Measurements from ENCODE around the gene CHD1L. TPM values are rescaled to one million over a fixed set of nuclear protein-coding genes. Genes with fewer than 3 reads are reported as not detected.

Gene CHD1L
- total and polyA plus RNA-seq, 2 donors from 2014 or later: 15.2 to 27.7 TPM

DNA sequence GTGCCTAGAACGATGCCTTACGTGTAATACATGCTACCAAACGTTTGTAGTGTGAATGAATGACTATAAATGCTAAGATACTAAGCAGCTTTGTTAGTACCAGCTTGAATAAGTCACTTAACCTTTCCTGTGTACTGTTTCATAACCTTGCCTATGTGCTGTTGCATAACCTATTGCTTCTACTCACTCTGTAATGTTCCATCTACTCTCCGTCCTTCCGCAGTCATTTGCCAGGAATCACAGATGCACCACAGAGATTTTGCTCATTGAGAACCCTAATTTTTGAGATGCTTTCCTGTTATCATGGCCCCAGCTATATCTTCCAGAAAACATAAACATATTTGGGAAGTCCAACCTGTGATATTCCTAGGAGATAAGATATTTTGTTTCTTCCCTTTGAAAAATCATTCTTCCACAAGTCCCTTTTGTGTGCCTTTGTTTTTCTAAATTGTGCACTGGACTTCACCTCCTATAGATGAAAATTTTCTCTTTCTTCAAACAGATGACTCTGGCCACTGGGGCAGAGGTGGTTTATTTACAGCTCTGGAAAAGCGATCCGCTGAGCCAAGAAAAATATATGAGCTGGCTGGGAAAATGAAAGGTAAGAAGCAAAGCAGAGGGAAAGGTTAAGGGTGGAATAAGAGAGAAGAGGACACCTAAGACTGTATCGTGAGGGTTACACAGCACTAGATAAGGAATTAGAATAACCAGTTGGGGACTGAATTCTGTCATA is 44.8 kb downstream of the CHD1L start:
- peaks cover 15 to 56% (median 26%) of the 10 kb centered on the region in 3 donors for H3K36me3 ChIP-seq (ENCODE audit: control insufficient read depth in 2 of 3, insufficient read depth in 3 of 3, low read length in 3 of 3)
- TF ChIP-seq, protein P1, sequence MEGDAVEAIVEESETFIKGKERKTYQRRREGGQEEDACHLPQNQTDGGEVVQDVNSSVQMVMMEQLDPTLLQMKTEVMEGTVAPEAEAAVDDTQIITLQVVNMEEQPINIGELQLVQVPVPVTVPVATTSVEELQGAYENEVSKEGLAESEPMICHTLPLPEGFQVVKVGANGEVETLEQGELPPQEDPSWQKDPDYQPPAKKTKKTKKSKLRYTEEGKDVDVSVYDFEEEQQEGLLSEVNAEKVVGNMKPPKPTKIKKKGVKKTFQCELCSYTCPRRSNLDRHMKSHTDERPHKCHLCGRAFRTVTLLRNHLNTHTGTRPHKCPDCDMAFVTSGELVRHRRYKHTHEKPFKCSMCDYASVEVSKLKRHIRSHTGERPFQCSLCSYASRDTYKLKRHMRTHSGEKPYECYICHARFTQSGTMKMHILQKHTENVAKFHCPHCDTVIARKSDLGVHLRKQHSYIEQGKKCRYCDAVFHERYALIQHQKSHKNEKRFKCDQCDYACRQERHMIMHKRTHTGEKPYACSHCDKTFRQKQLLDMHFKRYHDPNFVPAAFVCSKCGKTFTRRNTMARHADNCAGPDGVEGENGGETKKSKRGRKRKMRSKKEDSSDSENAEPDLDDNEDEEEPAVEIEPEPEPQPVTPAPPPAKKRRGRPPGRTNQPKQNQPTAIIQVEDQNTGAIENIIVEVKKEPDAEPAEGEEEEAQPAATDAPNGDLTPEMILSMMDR (IDR thresholded peaks at IDR 0.05; ENCODE audit: borderline replicate concordance, extremely low read depth, insufficient read depth): no peak
- FAIRE-seq: no peak

DNA sequence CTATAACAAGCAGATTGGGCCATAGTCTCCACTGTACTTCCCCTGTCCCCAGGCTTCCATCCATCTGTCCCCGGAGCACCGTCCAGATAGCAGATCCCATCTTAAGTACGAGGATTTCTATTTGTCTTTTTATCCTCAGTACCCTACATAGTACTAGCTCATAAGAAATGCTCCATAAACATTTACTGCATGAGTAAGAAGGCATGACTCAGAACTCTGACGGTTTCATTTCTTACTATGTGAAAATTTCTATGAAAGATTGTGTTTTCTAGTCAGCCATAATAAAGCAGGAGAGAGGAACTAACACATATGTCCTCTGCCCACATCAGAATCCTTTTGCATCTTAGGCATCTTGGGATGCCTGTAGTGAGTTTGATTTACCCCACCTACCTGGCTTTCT is 49.5 kb downstream of the CHD1L start:
- Histone ChIP-seq H3K27me3 (ENCODE audit: control insufficient read depth, insufficient read depth, low read length) (no peaks in the 10 kb centered on the region), H3K9ac (ENCODE audit: low read length in 3 of 3) (no peak overlapping the region), H3K36me3 (ENCODE audit: control insufficient read depth in 2 of 3, insufficient read depth in 3 of 3, low read length in 3 of 3) (peaks cover 16 to 40% (median 39%) of the 10 kb centered on the region in 3 donors), H3K4me3 (ENCODE audit: low read length in 3 of 3) (no peak overlapping the region), H3K9me3 (ENCODE audit: control insufficient read depth in 2 of 3, insufficient read depth in 1 of 3, low read length in 3 of 3) (no peaks in the 10 kb centered on the region), H3K4me1 (ENCODE audit: control insufficient read depth in 2 of 3, insufficient read depth in 2 of 3, low read depth in 1 of 3, low read length in 3 of 3) (no peaks in the 10 kb centered on the region), H3K27ac (ENCODE audit: low read depth in 2 of 2, low read length in 2 of 2) (no peak overlapping the region)
- FAIRE-seq (no peak), DNase-seq (no peak)
- TF ChIP-seq, protein P1 (IDR thresholded peaks at IDR 0.05; ENCODE audit: borderline replicate concordance, extremely low read depth, insufficient read depth): no peak
- intact Hi-C loops (cut with DNase I): no loop called here

More for the DNA sequence above, 44.8 kb downstream of the CHD1L start:
- no peak overlapping the region for H3K27ac ChIP-seq (ENCODE audit: low read depth in 2 of 2, low read length in 2 of 2)
- intact Hi-C loops (cut with DNase I): no loop called here
- DNase-seq: no peak
- no peaks in the 10 kb centered on the region for H3K9me3 ChIP-seq (ENCODE audit: control insufficient read depth in 2 of 3, insufficient read depth in 1 of 3, low read length in 3 of 3)
- no peak overlapping the region for H3K4me3 ChIP-seq (ENCODE audit: low read length in 3 of 3)
- H3K4me1 ChIP-seq (ENCODE audit: control insufficient read depth in 2 of 3, insufficient read depth in 2 of 3, low read depth in 1 of 3, low read length in 3 of 3): no peaks in the 10 kb centered on the region
- no peaks in the 10 kb centered on the region for H3K27me3 ChIP-seq (ENCODE audit: control insufficient read depth, insufficient read depth, low read length)
- no peak overlapping the region for H3K9ac ChIP-seq (ENCODE audit: low read length in 3 of 3)

DNA sequence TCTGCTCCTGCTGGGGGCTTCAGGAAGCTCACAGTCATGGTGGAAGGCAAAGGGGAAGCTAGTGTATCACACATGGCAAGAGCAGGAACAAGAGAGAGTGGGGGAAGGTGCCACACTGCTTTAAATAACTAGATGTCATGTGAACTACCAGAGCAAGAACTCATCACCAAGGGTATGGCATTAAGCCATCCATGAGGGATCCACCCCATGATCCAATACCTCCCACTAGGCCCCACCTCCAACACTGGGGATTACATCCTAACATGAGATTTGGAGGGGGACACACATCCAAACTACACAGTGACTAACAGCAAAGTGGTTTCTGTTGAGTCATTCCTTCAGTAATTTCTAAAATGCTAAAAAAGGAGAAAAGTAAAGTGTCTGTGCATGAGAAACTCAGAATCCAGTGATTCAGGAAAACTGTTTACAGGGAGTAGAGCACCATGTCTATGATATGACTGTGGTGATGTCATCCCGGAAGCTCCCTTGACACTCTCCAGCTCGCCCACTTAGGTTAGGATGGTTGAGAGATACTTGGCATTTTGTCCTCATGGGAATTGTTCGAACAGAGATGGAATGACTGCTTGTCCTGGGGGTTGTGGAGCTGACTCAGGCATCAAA is 50.3 kb downstream of the CHD1L start:
- Histone ChIP-seq H3K4me1 (ENCODE audit: control insufficient read depth in 2 of 3, insufficient read depth in 2 of 3, low read depth in 1 of 3, low read length in 3 of 3) (no peaks in the 10 kb centered on the region), H3K4me3 (ENCODE audit: low read length in 3 of 3) (no peak overlapping the region), H3K9ac (ENCODE audit: low read length in 3 of 3) (no peak overlapping the region), H3K36me3 (ENCODE audit: control insufficient read depth in 2 of 3, insufficient read depth in 3 of 3, low read length in 3 of 3) (peaks cover 14 to 40% (median 31%) of the 10 kb centered on the region in 3 donors), H3K27ac (ENCODE audit: low read depth in 2 of 2, low read length in 2 of 2) (no peak overlapping the region), H3K9me3 (ENCODE audit: control insufficient read depth in 2 of 3, insufficient read depth in 1 of 3, low read length in 3 of 3) (no peaks in the 10 kb centered on the region), H3K27me3 (ENCODE audit: control insufficient read depth, insufficient read depth, low read length) (no peaks in the 10 kb centered on the region)
- intact Hi-C loops (cut with DNase I): no loop called here
- TF ChIP-seq, protein P1 (IDR thresholded peaks at IDR 0.05; ENCODE audit: borderline replicate concordance, extremely low read depth, insufficient read depth): no peak
- no peak for FAIRE-seq
- no peak for DNase-seq
